Stimulated activated CD8-positive, alpha-beta memory T cell treated with anti-CD3 and anti-CD28 coated beads, Interleukin-7, amount 100 ng/mL, for 48 hours (primary cell): ENCODE data around the gene MDH1.
"Not testable (repeated sequence)": the region's sequence is repeated elsewhere in the genome, so short reads cannot be mapped to it uniquely, and the experiment has no call there.

Source experiments
- DNase-seq, 2 donors: peaks; one replicate each; pipeline ENCODE4 v3.0.0-alpha.2; 2020; ENCODE audit warnings: low read depth in 1 of 2; ENCODE audit errors: extremely low read depth in 1 of 2

MDH1 gene

GRCh38 chr2:63588385-63589147, at the start of gene MDH1, which contains the start of gene WDPCP:
TSS of gene MDH1 (plus strand) at chr2:63588963. CDS start at chr2:63589044, 81 bp downstream.
TSS of gene WDPCP (minus strand) at chr2:63588477. CDS start at chr2:63588271, 206 bp downstream.
- peak; percentile 79 to 93 for DNase-seq

GRCh38 chr2:63539416-63540162, 49.2 kb upstream of the MDH1 start:
- no peak for DNase-seq

GRCh38 chr2:63544017-63544627, 44.6 kb upstream of the MDH1 start:
- DNase-seq: no peak

GRCh38 chr2:63545023-63545422, 43.7 kb upstream of the MDH1 start:
- DNase-seq: no peak

GRCh38 chr2:63553049-63553448, 35.7 kb upstream of the MDH1 start:
- no peak for DNase-seq

- no peak for DNase-seq
Measured at GRCh38 chr2:63555299-63555698, 33.5 kb upstream of the MDH1 start.

- no peak for DNase-seq
Measured at GRCh38 chr2:63555931-63556330, 32.8 kb upstream of the MDH1 start.

- DNase-seq: not testable (repeated sequence)
Measured at GRCh38 chr2:63557819-63558218, 30.9 kb upstream of the MDH1 start.

GRCh38 chr2:63558922-63559321, 29.8 kb upstream of the MDH1 start:
- not testable (repeated sequence) for DNase-seq

- no peak for DNase-seq
Measured at GRCh38 chr2:63562751-63563150, 26.0 kb upstream of the MDH1 start.

GRCh38 chr2:63569740-63570139, 19.0 kb upstream of the MDH1 start:
- no peak for DNase-seq

GRCh38 chr2:63571291-63571690, 17.5 kb upstream of the MDH1 start:
- DNase-seq: no peak

GRCh38 chr2:63572001-63572400, 16.8 kb upstream of the MDH1 start:
- no peak for DNase-seq

GRCh38 chr2:63573026-63573425, 15.7 kb upstream of the MDH1 start:
- DNase-seq: not testable (repeated sequence)

GRCh38 chr2:63573726-63574345, 14.9 kb upstream of the MDH1 start:
- not testable (repeated sequence) for DNase-seq

GRCh38 chr2:63576546-63576945, 12.2 kb upstream of the MDH1 start:
- DNase-seq: no peak

- no peak for DNase-seq
Measured at GRCh38 chr2:63578767-63579166, 10.0 kb upstream of the MDH1 start.

- no peak for DNase-seq
Measured at GRCh38 chr2:63580651-63581297, 8.0 kb upstream of the MDH1 start.

- no peak for DNase-seq
Measured at GRCh38 chr2:63581298-63581961, 7.3 kb upstream of the MDH1 start.

- no peak for DNase-seq
Measured at GRCh38 chr2:63582873-63583272, 5.9 kb upstream of the MDH1 start.
